ENCODE results near the gene PIEZO1.
"Not testable (repeated sequence)": the region's sequence is repeated elsewhere in the genome, so short reads cannot be mapped to it uniquely, and the experiment has no call there.

The PIEZO1 gene

DNA sequence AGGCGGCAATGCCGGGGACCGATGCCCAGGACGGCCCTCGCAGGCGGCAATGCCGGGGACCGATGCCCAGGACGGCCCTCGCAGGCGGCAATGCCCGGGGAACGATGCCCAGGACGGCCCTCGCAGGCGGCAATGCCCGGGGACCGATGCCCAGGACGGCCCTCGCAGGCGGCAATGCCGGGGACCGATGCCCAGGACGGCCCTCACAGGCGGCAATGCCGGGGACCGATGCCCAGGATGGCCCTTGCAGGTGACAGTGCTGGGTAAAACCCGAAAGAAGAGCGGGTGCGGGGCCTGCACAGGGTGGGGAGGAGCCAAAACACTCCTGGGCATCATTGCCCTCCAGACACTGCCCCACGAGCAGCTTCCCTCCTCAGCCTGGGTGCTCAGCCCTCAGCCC, 38.6 kb upstream of the PIEZO1 start:
- peaks cover 16% of the 10 kb centered on the region for H3K36me3 ChIP-seq (ENCODE audit: insufficient read depth, low read length)
- not testable (repeated sequence) for H3K9ac ChIP-seq (ENCODE audit: low read length); H3K27me3 ChIP-seq (ENCODE audit: control insufficient read depth in 1 of 2, insufficient read depth in 2 of 2, low read length in 2 of 2); H3K9me3 ChIP-seq (ENCODE audit: low read length); H3K4me3 ChIP-seq (ENCODE audit: low read depth in 1 of 2, low read length in 2 of 2); H3K4me1 ChIP-seq (ENCODE audit: insufficient read depth, low read length); H3K27ac ChIP-seq (ENCODE audit: low read depth, low read length)

DNA sequence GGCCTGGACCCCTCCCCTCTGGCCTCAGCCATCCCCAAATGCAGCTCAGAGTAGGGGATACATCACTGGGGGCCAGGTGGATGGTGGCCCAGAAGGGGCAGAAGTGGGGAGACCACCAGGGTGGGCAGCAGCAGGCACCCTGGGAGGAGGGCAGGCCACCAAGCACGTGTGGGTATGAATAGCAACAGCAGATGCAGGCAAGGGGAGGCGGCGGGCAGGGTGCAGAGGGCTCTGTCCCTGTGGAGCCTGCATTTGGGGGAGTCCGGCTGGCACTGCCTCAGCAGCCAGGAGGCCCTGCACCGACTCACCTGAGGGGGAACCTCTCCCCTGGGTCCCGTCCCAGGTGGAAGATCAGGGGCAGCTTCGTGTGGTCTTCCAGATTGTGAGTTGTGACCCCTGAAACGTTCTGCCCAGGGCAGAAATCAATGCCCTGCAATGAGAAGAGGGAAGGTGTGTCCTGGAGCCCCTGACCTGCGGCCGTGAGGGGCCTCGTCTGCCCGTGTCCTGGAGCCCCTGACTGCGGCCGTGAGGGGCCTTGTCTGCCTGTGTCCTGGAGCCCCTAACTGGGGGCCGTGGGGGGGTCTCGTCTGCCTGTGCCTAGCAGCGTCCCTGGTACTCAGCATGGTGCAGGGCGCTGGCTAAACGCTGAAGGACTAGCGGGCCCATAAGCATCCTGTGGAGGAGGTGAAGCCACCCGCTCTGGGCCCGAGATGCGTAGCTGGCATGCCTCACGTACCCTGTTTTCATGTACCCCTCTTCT, 37.4 kb upstream of the PIEZO1 start:
- H3K9me3 ChIP-seq (ENCODE audit: low read length), result no peaks in the 10 kb centered on the region
- H3K27ac ChIP-seq (ENCODE audit: low read depth, low read length), result no peak overlapping the region
- H3K9ac ChIP-seq (ENCODE audit: low read length), result no peak overlapping the region
- H3K27me3 ChIP-seq (ENCODE audit: control insufficient read depth in 1 of 2, insufficient read depth in 2 of 2, low read length in 2 of 2), result no peaks in the 10 kb centered on the region
- H3K4me1 ChIP-seq (ENCODE audit: insufficient read depth, low read length), result no peaks in the 10 kb centered on the region
- peaks cover 16% of the 10 kb centered on the region for H3K36me3 ChIP-seq (ENCODE audit: insufficient read depth, low read length)
- no peak overlapping the region for H3K4me3 ChIP-seq (ENCODE audit: low read depth in 1 of 2, low read length in 2 of 2)

DNA sequence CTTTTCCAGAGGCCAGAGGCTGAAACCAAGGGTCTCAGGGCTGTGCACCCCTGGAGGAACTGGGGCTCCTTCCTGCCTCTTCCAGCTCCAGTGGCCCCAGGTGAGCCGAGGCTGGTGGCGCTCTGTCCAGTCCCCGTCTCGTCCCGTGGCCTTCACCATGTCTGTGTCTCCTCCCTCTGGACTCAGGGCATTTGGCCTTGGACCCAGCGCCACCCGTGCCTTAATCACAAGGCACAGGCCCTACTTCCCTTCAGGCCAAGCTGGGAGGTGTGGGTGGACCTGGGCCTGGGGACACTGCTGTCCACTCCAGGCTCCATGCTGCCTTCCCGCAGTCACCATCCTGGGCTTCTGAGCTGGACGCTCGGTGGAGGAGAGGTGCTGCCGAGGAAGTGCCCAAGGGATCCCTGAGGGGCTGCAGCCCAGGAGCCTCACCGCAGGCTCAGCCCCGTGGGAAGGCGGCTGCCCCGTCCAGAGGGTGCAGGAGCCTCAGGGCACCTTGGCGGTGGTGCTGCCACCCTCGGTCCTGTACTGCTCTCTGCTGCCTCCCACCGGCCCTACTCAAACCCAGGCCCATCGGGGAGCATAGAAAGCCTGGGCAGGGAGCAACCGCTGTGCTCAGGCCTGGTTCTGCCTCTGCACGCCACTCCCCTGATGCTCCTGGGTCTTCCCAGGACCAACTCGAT, 36.3 kb upstream of the PIEZO1 start:
- no peak overlapping the region for H3K27ac ChIP-seq (ENCODE audit: low read depth, low read length)

DNA sequence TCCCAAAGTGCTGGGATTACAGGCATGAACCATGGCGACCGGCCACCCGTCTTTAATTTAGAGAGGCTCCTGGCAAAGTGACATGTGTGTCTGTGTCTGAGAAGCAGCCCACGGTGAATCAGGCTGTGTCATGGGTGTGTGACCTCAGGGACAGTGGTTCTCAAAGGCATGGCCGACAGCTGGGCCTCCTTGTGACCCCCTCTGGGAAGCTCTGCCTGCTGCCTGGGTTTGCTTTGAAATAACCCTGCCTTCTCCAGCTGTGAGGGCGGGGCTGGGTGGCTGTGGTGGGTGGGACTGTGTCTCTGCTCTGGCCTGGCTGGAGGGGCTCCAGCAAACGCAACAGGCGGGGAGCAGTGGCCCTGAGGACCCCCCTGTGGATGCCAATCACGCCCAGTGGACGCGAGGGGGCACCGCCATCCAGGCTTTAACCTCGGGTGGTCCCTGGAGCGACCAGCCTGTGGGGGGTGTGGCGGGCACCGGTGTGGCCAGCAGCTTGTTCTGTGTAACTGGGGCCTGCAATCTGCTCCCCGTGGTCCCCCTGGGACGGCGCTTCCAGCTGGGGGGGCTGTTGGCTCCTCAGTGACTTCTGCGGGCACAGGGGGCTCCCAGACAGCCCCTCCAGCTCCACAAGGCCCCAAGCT, 35.5 kb upstream of the PIEZO1 start:
- H3K9ac ChIP-seq (ENCODE audit: low read length), result no peak overlapping the region
- no peaks in the 10 kb centered on the region for H3K27me3 ChIP-seq (ENCODE audit: control insufficient read depth in 1 of 2, insufficient read depth in 2 of 2, low read length in 2 of 2)
- no peak overlapping the region for H3K27ac ChIP-seq (ENCODE audit: low read depth, low read length)
- no peak overlapping the region for H3K4me3 ChIP-seq (ENCODE audit: low read depth in 1 of 2, low read length in 2 of 2)
- no peaks in the 10 kb centered on the region for H3K9me3 ChIP-seq (ENCODE audit: low read length)
- H3K36me3 ChIP-seq (ENCODE audit: insufficient read depth, low read length), result peaks cover 12% of the 10 kb centered on the region
- H3K4me1 ChIP-seq (ENCODE audit: insufficient read depth, low read length), result no peaks in the 10 kb centered on the region

More for the DNA sequence above, 36.3 kb upstream of the PIEZO1 start:
- Histone ChIP-seq H3K9me3 (ENCODE audit: low read length) (no peaks in the 10 kb centered on the region), H3K36me3 (ENCODE audit: insufficient read depth, low read length) (peaks cover 13% of the 10 kb centered on the region), H3K4me1 (ENCODE audit: insufficient read depth, low read length) (no peaks in the 10 kb centered on the region), H3K27me3 (ENCODE audit: control insufficient read depth in 1 of 2, insufficient read depth in 2 of 2, low read length in 2 of 2) (no peaks in the 10 kb centered on the region), H3K9ac (ENCODE audit: low read length) (no peak overlapping the region), H3K4me3 (ENCODE audit: low read depth in 1 of 2, low read length in 2 of 2) (no peak overlapping the region)

DNA sequence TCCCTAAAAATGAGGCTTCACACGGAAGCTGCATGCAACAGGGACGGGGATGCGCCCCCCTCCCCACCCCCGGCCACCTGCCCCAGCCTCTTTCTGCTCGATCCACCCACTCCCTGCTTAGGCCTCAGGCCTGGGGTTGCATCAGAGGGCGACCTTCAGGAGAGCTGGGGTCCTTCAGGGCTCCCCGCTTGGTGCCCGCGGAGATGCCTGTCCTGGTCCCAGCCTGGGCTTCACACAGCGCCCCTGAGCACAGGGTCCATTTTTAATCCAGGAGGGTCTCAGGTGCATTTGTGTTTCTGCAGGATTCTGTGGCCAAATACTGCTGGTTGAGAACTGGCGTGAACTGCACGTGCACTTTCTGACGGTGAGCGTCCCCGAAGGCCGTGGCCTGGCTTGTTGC, 34.1 kb upstream of the PIEZO1 start:
- Histone ChIP-seq H3K9me3 (ENCODE audit: low read length) (no peaks in the 10 kb centered on the region), H3K4me3 (ENCODE audit: low read depth in 1 of 2, low read length in 2 of 2) (no peak overlapping the region), H3K36me3 (ENCODE audit: insufficient read depth, low read length) (peaks cover 12% of the 10 kb centered on the region), H3K9ac (ENCODE audit: low read length) (no peak overlapping the region), H3K27ac (ENCODE audit: low read depth, low read length) (no peak overlapping the region), H3K4me1 (ENCODE audit: insufficient read depth, low read length) (no peaks in the 10 kb centered on the region), H3K27me3 (ENCODE audit: control insufficient read depth in 1 of 2, insufficient read depth in 2 of 2, low read length in 2 of 2) (no peaks in the 10 kb centered on the region)

DNA sequence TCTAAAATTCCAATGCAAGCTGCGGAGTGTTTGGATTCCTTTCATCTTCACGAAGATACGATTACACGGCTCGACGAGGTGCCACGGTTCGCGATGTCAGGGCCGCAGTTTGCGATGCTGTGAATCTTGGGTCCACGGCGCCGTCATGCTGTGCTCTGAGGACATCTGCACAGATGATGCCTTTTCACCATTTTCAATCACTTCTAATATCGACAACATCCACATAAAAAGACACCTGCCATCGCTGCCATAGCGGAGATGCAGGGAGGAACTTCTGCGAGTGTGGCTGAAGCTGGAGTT, 33.5 kb upstream of the PIEZO1 start:
- no peaks in the 10 kb centered on the region for H3K9me3 ChIP-seq (ENCODE audit: low read length)
- H3K4me1 ChIP-seq (ENCODE audit: insufficient read depth, low read length), result no peaks in the 10 kb centered on the region
- H3K4me3 ChIP-seq (ENCODE audit: low read depth in 1 of 2, low read length in 2 of 2), result no peak overlapping the region
- no peak overlapping the region for H3K9ac ChIP-seq (ENCODE audit: low read length)
- no peaks in the 10 kb centered on the region for H3K27me3 ChIP-seq (ENCODE audit: control insufficient read depth in 1 of 2, insufficient read depth in 2 of 2, low read length in 2 of 2)
- H3K36me3 ChIP-seq (ENCODE audit: insufficient read depth, low read length), result peaks cover 12% of the 10 kb centered on the region
- no peak overlapping the region for H3K27ac ChIP-seq (ENCODE audit: low read depth, low read length)

DNA sequence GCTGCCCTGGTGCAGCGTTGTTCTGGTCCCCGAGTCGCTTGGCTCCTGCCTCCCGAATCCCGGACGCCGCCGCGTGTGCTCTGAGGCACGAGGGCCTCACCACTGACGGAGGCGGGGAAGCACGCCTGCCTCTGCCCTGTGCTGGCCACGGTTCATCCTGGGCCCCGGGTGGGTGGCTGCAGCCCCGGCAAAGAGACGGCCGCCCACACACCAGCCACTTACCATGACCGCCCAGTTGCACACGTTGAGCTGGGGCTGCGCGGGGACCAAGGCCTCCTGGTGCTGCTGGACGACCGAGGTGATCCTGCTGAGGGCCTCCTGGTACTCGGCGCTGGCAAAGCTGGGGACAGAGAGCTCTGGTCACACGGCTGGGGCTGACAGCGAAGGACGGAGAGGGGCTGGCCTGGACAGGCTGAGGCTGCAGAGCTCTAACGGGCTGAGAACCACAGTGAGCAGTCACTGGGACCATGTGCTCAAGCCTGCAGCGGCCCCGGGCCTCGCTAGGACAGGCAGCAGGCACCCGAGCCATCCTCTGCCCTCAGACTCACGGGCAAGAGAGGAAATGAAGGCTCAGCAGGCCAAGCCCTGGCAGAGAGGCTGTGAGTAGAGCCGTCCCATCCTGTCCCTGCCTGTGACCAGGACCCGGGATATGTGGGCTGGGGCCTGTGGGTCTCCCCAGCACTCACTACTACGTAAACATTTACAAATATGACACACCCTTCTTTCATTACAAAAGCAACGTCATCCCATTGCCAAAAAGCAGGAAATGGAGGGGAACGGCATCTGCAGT, 33.0 kb upstream of the PIEZO1 start:
- no peaks in the 10 kb centered on the region for H3K27me3 ChIP-seq (ENCODE audit: control insufficient read depth in 1 of 2, insufficient read depth in 2 of 2, low read length in 2 of 2)
- H3K9ac ChIP-seq (ENCODE audit: low read length), result no peak overlapping the region

DNA sequence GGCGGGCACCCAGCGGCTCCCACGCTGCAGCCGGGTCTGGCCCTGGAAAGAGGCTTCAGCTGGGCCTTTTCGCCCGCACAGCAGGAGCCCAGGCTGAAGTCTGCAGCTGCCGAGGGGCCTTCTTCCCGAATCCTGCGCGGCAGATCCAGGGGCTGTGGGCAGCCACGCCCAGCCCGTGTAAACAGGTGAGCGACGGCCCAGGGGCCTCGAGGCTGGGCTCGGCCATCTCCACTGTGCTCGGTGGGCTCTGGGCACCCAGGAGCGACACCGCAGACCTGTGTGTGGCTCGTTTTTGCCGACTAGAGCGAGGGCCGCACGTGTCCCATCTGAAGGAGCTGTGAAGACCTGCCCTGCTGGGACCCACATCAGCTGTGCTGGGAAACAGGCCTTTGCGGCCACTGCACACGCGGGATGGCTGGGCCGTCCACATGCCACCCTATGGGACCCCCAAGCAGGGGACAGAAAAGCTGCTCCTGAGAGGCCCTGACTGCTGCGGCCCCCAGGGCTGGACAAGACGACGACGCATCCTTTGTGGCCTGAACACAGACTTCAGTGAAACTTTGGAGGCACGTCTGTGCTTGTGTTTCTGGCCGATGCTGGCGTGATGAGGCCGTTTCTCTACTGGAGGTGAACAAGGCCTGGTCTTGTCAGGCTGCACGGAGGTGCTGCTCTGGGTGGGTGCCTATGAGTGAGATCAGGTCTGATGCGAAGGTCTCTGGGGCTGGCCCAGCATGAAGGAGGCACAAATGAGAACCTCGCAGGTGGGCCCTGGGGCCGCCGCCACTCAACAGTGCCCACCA, 31.9 kb upstream of the PIEZO1 start:
- Histone ChIP-seq H3K4me1 (ENCODE audit: insufficient read depth, low read length) (no peaks in the 10 kb centered on the region), H3K27ac (ENCODE audit: low read depth, low read length) (no peak overlapping the region), H3K9ac (ENCODE audit: low read length) (no peak overlapping the region), H3K36me3 (ENCODE audit: insufficient read depth, low read length) (peaks cover under 1% of the 10 kb centered on the region), H3K27me3 (ENCODE audit: control insufficient read depth in 1 of 2, insufficient read depth in 2 of 2, low read length in 2 of 2) (no peaks in the 10 kb centered on the region), H3K4me3 (ENCODE audit: low read depth in 1 of 2, low read length in 2 of 2) (no peak overlapping the region), H3K9me3 (ENCODE audit: low read length) (no peaks in the 10 kb centered on the region)

More for the DNA sequence above, 33.0 kb upstream of the PIEZO1 start:
- Histone ChIP-seq H3K4me1 (ENCODE audit: insufficient read depth, low read length) (no peaks in the 10 kb centered on the region), H3K36me3 (ENCODE audit: insufficient read depth, low read length) (peaks cover 11% of the 10 kb centered on the region), H3K4me3 (ENCODE audit: low read depth in 1 of 2, low read length in 2 of 2) (no peak overlapping the region), H3K9me3 (ENCODE audit: low read length) (no peaks in the 10 kb centered on the region), H3K27ac (ENCODE audit: low read depth, low read length) (no peak overlapping the region)

DNA sequence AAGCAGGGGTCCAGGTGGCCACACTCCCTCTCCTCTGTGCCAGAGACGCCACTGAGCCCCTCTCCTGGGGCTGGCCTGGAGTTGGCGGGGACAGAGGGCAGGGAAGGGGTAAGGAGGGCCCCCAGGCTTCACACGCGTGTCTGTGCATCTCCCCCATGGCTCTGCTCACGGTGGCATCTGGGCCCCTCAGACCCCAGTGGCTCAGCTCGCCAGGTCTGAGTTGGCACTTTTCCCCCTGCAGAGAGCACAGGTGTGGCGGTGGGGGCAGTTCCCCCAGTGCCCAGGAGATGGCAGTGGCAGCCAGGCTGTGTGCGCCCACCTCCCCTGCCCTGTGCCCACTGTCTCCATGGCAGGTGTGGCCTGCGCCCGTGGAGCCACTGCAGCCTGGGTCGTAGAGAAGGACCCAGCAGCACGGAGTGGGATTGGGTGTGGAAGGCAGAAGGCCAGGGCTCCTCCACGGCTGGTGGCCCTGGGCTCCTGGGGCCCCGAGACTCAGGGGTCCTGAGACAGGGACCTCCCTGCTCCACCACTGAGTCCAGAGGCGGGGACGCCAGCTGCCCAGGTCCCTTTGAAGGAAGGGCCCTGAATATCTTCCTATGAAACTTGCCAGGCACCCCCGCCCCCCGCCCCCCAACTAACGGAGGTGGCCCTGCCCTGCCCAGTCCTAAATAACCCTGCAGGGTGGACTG, 31.0 kb upstream of the PIEZO1 start:
- Histone ChIP-seq H3K4me1 (ENCODE audit: insufficient read depth, low read length) (peaks cover under 1% of the 10 kb centered on the region), H3K9ac (ENCODE audit: low read length) (no peak overlapping the region), H3K9me3 (ENCODE audit: low read length) (no peaks in the 10 kb centered on the region), H3K27me3 (ENCODE audit: control insufficient read depth in 1 of 2, insufficient read depth in 2 of 2, low read length in 2 of 2) (no peaks in the 10 kb centered on the region), H3K4me3 (ENCODE audit: low read depth in 1 of 2, low read length in 2 of 2) (no peak overlapping the region), H3K27ac (ENCODE audit: low read depth, low read length) (no peak overlapping the region), H3K36me3 (ENCODE audit: insufficient read depth, low read length) (no peaks in the 10 kb centered on the region)

DNA sequence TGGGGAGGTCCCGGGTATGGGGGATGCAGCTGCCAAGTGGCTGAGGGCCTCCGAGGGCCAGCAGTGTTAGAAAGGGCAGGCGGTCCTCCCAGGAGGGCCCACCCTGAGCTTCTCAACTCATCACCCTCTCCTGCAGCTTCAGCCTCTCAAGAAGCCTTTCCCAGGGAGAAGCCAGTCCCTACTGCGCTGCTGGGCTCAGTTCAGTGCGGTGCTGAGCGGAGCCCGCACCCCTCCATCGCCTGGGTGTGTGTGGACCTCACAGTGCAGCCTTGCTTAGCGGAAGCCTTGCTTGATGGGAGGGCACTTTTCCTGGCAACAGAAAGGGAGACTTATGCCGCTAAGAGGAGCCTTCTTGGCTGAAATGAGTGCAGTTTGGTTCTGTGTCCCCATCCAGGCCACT, 30.2 kb upstream of the PIEZO1 start:
- H3K9me3 ChIP-seq (ENCODE audit: low read length), result no peaks in the 10 kb centered on the region
- H3K9ac ChIP-seq (ENCODE audit: low read length), result no peak overlapping the region
- no peaks in the 10 kb centered on the region for H3K27me3 ChIP-seq (ENCODE audit: control insufficient read depth in 1 of 2, insufficient read depth in 2 of 2, low read length in 2 of 2)
- H3K36me3 ChIP-seq (ENCODE audit: insufficient read depth, low read length), result no peaks in the 10 kb centered on the region
- no peak overlapping the region for H3K4me3 ChIP-seq (ENCODE audit: low read depth in 1 of 2, low read length in 2 of 2)
- H3K4me1 ChIP-seq (ENCODE audit: insufficient read depth, low read length), result peaks cover 9% of the 10 kb centered on the region
- no peak overlapping the region for H3K27ac ChIP-seq (ENCODE audit: low read depth, low read length)

Measured in muscle layer of colon (tissue), 2 donors.